Lower lobe of right lung (tissue), 2 donors: ENCODE data around the gene SEMA5B. TPM values are rescaled to one million over a fixed set of nuclear protein-coding genes. Genes with fewer than 3 reads are reported as not detected.

Experiments used
- ATAC-seq, 2 donors: fragments of 200-7000 bp; cut with Tn5 transposase; one replicate each; pipeline ENCODE4 v1.9.1; 2020 to 2022; ENCODE audit warnings: mild to moderate bottlenecking in 2 of 2, moderate library complexity in 2 of 2
- DNase-seq: peaks from one replicate; pipeline ENCODE4 v3.0.0-alpha.2; 2020
- H3K27ac ChIP-seq: fragments of 200-600 bp; one replicate; pipeline ENCODE4 v1.8.0; 2022
- H3K27me3 ChIP-seq: fragments of 200-600 bp; one replicate; pipeline ENCODE4 v1.8.0; 2022; ENCODE audit warnings: low read depth
- H3K36me3 ChIP-seq: fragments of 200-600 bp; one replicate; pipeline ENCODE4 v1.8.0; 2022; ENCODE audit warnings: mild to moderate bottlenecking
- H3K4me1 ChIP-seq: fragments of 200-600 bp; one replicate; pipeline ENCODE4 v1.8.0; 2022
- H3K4me3 ChIP-seq: fragments of 200-600 bp; one replicate; pipeline ENCODE4 v1.8.0; 2022; ENCODE audit warnings: mild to moderate bottlenecking
- H3K9me3 ChIP-seq: fragments of 200-600 bp; one replicate; pipeline ENCODE4 v1.8.0; 2022
- CTCF ChIP-seq: fragments of 200-600 bp; IDR thresholded peaks from one replicate; pipeline ENCODE4 v1.8.0; 2022; ENCODE audit warnings: antibody characterized with exemption, mild to moderate bottlenecking
- intact Hi-C: fragments of 100-400 bp; cut with DNase I; formaldehyde crosslinking; loops from one replicate; pipeline ENCODE4 v1.11.0; 2022
- total RNA-seq: library from RNA; stranded (reverse); fragmentation: NEBNext Ultra II Directional; extraction: Animal tissue kit (Norgen Biotek cat#: 25700); gene quantifications from one replicate; pipeline ENCODE4 v1.2.1, GENCODE V29; 2021
- donor health status: DM: no; HTN: yes; CAD: no; lungs with severe emphysema.

Gene SEMA5B
- total RNA-seq, 1 donor from 2014 or later = 0.71 TPM

GRCh38 chr3:122988508-122988907 is 39.1 kb downstream of the SEMA5B start:
- no peak overlapping the region for H3K4me3 ChIP-seq
- H3K36me3 ChIP-seq = no peaks in the 10 kb centered on the region
- ATAC-seq (no peak), DNase-seq (no peak)
- H3K9me3 ChIP-seq = no peaks in the 10 kb centered on the region
- peaks cover 16% of the 10 kb centered on the region for H3K27me3 ChIP-seq
- intact Hi-C loops = no loop called here
- no peak for TF ChIP-seq CTCF
- H3K4me1 ChIP-seq = no peaks in the 10 kb centered on the region
- no peak overlapping the region for H3K27ac ChIP-seq

DNA sequence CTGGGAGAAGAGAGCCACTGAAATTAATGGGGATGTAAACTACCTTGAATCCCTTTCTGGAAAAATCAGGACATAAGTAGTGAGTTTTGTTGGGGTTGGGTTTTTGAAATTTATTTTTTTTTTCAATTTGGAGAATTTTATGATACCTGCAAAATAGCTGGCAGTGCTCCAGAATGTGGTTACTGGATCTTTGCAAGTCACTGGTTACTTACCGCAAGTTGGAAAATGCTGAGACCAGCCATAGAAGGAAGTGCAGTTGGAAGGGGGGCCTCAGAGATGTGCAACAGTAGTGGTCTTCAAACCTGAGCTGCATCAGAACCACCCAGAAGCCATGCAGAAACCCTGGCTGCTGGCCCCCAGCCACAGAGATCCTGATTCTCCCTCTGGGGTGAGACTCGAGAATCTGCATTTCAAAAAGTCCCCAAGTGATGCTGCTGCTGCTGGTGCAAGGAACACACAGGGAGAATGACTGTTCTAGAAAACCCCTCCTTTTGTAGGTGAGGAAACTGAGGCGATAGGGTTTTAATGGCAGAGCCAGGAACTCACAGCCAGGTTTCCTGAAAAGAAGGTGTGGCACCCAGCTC is 39.7 kb downstream of the SEMA5B start:
- no peak overlapping the region for H3K4me3 ChIP-seq
- intact Hi-C loops = no loop called here
- H3K4me1 ChIP-seq = peaks cover 6% of the 10 kb centered on the region
- no peak overlapping the region for H3K27ac ChIP-seq
- TF ChIP-seq CTCF = no peak
- ATAC-seq (no peak), DNase-seq (no peak)
- H3K36me3 ChIP-seq = no peaks in the 10 kb centered on the region
- H3K27me3 ChIP-seq = peaks cover 16% of the 10 kb centered on the region
- no peaks in the 10 kb centered on the region for H3K9me3 ChIP-seq

DNA sequence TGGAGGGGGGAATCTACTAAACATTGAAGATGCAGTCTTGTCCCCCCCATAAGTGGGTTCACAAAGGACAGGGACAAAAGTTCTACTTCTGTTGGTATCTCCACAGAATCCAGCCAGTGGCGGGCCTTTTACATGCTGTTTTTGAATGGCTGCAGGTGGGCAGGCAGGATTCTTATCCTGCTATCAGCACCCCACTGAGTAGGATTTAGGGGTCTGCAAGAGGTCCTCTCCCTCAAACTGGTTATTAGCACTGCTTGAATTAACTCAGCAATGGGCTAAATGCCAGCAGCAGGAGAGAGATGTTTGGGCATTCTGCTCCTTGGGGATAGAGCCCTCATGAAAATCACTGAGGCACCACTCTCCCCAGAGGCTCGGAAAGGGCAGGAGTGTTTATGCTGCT is 40.3 kb downstream of the SEMA5B start:
- Histone ChIP-seq H3K4me1 (peaks cover 12% of the 10 kb centered on the region), H3K27ac (no peak overlapping the region), H3K4me3 (no peak overlapping the region), H3K9me3 (no peaks in the 10 kb centered on the region), H3K27me3 (peaks cover 11% of the 10 kb centered on the region), H3K36me3 (no peaks in the 10 kb centered on the region)
- DNase-seq (no peak), ATAC-seq (no peak)
- no peak for TF ChIP-seq CTCF
- intact Hi-C loops = no loop called here

- no peaks in the 10 kb centered on the region for H3K36me3 ChIP-seq
- TF ChIP-seq CTCF = no peak
- peaks cover 15% of the 10 kb centered on the region for H3K4me1 ChIP-seq
- intact Hi-C loops = no loop called here
- H3K9me3 ChIP-seq = no peaks in the 10 kb centered on the region
- DNase-seq = no peak
- no peak overlapping the region for H3K4me3 ChIP-seq
- no peak overlapping the region for H3K27ac ChIP-seq
- H3K27me3 ChIP-seq = peaks cover 10% of the 10 kb centered on the region
- ATAC-seq = no peak
Measured at GRCh38 chr3:122986693-122987179, 40.8 kb downstream of the SEMA5B start.

GRCh38 chr3:122985539-122985938 is 42.0 kb downstream of the SEMA5B start:
- TF ChIP-seq CTCF = no peak
- ATAC-seq (no peak), DNase-seq (no peak)
- H3K9me3 ChIP-seq = no peaks in the 10 kb centered on the region
- H3K36me3 ChIP-seq = no peaks in the 10 kb centered on the region
- no peak overlapping the region for H3K27ac ChIP-seq
- H3K4me1 ChIP-seq = peaks cover 15% of the 10 kb centered on the region
- H3K4me3 ChIP-seq = no peak overlapping the region
- intact Hi-C loops = no loop called here
- H3K27me3 ChIP-seq = peaks cover 10% of the 10 kb centered on the region
